MCF 10A (cell line): ENCODE measurements around the gene GSTT2. TPM values are rescaled to one million over a fixed set of nuclear protein-coding genes. Genes with fewer than 3 reads are reported as not detected.
A peak's percentile ranks its signal among the peaks of the same experiment; 100 is the strongest.
"Not testable (repeated sequence)": the region's sequence is repeated elsewhere in the genome, so short reads cannot be mapped to it uniquely, and the experiment has no call there.

Experiments
- BruUV-seq: library from RNA; stranded (reverse); fragments of 400-500 nt; replicated peaks from 2 replicates; lab custom pipeline; 2021; lab: Mats Ljungman, UMichigan
- CTCF ChIA-PET: fragments of 300-600 bp; sonication (Branson Sonifier 250); formaldehyde crosslinking; extraction: SDS; loops from one replicate; lab custom pipeline; 2021; ENCODE audit warnings: antibody characterized with exemption, inconsistent platforms; lab: Yijun Ruan, JAX
- POLR2A ChIA-PET: fragments of 300-600, 350-650 bp; sonication (Branson Sonifier 250); formaldehyde crosslinking; extraction: SDS; loops from one replicate; lab custom pipeline; 2020; ENCODE audit warnings: antibody characterized with exemption, inconsistent platforms; lab: Yijun Ruan, JAX
- DNase-seq: peaks from one replicate; pipeline ENCODE4 v3.0.0-alpha.2; 2018; ENCODE audit not compliant: unreplicated experiment
- H3K27ac Mint-ChIP-seq: one replicate; pipeline ENCODE4 v1.8.0; 2022; ENCODE audit warnings: mild to moderate bottlenecking, low read depth, mixed read lengths; ENCODE audit not compliant: unreplicated experiment
- H3K27me3 Mint-ChIP-seq: one replicate; pipeline ENCODE4 v1.8.0; 2022; ENCODE audit warnings: mixed read lengths; ENCODE audit not compliant: insufficient read depth, unreplicated experiment
- H3K36me3 Mint-ChIP-seq: one replicate; pipeline ENCODE4 v1.8.0; 2022; ENCODE audit warnings: mild to moderate bottlenecking, moderate library complexity, mixed read lengths; ENCODE audit not compliant: insufficient read depth, unreplicated experiment
- H3K4me1 Mint-ChIP-seq: one replicate; pipeline ENCODE4 v1.8.0; 2022; ENCODE audit warnings: mixed read lengths; ENCODE audit not compliant: insufficient read depth, unreplicated experiment
- H3K4me3 Mint-ChIP-seq: one replicate; pipeline ENCODE4 v1.8.0; 2022; ENCODE audit warnings: mild to moderate bottlenecking, moderate library complexity, mixed read lengths; ENCODE audit not compliant: unreplicated experiment
- H3K9me3 Mint-ChIP-seq: one replicate; pipeline ENCODE4 v1.8.0; 2022; ENCODE audit warnings: mixed read lengths; ENCODE audit not compliant: unreplicated experiment
- intact Hi-C: fragments of 100-400 bp; cut with micrococcal nuclease; formaldehyde crosslinking; loops from 2 replicates; pipeline ENCODE4 v1.14.1; 2022
- total RNA-seq: library from RNA; stranded (reverse); gene quantifications from 2 replicates; pipeline ENCODE4 v1.2.3, GENCODE V29; 2022
- TF ChIP-seq, protein P1 (sequence below): fragments of 200-600 bp; IDR thresholded peaks from one replicate; pipeline ENCODE4 v1.8.0; 2022; ENCODE audit warnings: antibody characterized with exemption, mild to moderate bottlenecking; ENCODE audit not compliant: unreplicated experiment

GSTT2 gene
- total RNA-seq, 1 experiment from 2014 or later, result not detected

DNA sequence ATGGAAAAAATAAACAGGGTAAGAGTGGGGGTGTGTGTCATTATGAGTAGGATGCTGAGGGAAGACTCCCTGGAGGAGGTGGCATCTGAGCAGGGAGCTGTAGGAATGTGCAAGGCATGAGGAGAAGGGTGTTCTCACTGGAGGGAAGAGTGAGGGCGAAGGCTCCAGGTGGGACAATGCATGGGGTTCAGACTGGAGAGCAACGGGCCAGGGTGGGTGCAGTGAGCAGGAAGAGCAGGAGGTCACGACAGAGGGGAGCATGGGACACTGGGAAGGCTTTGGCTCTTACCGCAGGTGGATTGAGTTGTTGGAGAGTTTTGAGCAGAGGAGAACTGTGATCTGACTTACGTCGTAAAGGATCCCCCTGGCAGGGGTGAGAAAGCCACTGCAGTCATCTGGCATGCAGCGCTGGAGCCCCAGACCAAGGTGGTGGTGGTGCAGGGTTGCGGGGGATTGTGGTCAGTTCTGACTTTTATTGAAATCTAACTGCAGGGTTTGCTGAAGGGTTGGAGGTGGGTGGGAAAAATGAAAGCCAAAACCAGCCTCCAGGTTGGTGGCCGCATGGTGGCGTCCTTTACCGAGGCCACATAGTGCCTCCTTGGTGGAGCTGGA is 27.0 kb upstream of the GSTT2 start:
- CTCF ChIA-PET, result interaction anchor here (0.7 kb wide), 1 partner anchor 993 kb away, joined by 3 read pairs; no protein-coding TSS in a partner anchor
- DNase-seq, intact Hi-C loops, BruUV-seq, H3K27ac Mint-ChIP-seq, H3K27me3 Mint-ChIP-seq, POLR2A ChIA-PET, H3K36me3 Mint-ChIP-seq, H3K4me3 Mint-ChIP-seq, H3K9me3 Mint-ChIP-seq, H3K4me1 Mint-ChIP-seq: not testable (repeated sequence)

DNA sequence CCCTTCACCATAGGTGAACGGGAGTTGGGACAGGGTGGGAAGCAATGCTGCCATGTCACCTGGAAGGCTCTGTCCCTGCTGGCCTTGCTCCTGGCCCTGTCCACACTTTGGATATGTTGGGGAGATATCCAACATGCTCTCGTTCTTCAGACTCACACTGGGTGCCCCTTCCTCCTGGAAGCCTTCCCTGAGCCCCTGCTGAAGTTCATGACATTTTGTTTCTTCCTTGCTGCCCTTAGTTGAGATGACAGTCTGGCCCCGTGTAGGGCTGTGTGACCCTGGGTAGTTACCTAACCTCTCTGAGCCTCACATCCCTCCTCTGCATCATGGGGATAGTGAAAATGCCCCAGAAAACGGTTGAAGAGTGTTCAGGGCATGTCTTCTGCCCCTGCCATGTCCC is 26.4 kb upstream of the GSTT2 start:
- H3K27ac Mint-ChIP-seq, H3K4me1 Mint-ChIP-seq, H3K36me3 Mint-ChIP-seq, H3K4me3 Mint-ChIP-seq, POLR2A ChIA-PET, BruUV-seq, intact Hi-C loops, H3K9me3 Mint-ChIP-seq, DNase-seq, H3K27me3 Mint-ChIP-seq: not testable (repeated sequence)
- CTCF ChIA-PET, result interaction anchor here (0.7 kb wide), 1 partner anchor 993 kb away, joined by 3 read pairs; no protein-coding TSS in a partner anchor

DNA sequence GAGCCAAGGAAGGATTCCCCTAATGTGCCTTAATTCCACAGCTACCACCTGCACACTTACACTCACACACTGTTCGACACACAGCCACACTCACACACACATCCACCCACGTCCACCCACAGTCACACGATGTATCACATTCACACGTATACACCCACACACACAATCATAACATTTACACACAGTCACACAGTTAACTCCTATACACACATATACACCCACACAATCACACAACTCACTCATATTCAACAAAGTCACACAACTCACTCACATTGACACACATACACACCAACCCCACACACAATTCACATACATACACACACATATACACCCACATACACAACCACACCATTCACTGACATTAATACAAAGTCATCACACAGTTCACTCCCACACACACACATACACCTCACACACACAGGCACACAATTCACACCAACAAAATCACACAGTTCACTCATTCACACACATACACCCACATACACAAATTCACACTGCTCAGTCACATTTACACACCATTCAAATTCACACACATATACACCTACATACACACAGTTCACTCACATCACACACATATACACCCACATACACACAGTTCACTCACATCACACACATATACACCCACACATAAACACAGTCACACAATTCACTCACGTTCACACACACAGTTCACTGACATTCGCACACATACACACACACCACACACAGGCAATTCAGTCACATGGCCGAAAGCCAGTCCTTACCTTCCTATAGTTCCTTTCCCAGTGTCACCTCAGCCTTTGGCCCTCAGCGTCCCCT is 25.5 kb upstream of the GSTT2 start:
- H3K36me3 Mint-ChIP-seq, DNase-seq, intact Hi-C loops, H3K4me3 Mint-ChIP-seq, POLR2A ChIA-PET, BruUV-seq, H3K27ac Mint-ChIP-seq, H3K27me3 Mint-ChIP-seq, H3K9me3 Mint-ChIP-seq, H3K4me1 Mint-ChIP-seq: not testable (repeated sequence)
- CTCF ChIA-PET, result interaction anchor here (0.7 kb wide), 1 partner anchor 91 kb away, joined by 3 read pairs; no protein-coding TSS in a partner anchor

DNA sequence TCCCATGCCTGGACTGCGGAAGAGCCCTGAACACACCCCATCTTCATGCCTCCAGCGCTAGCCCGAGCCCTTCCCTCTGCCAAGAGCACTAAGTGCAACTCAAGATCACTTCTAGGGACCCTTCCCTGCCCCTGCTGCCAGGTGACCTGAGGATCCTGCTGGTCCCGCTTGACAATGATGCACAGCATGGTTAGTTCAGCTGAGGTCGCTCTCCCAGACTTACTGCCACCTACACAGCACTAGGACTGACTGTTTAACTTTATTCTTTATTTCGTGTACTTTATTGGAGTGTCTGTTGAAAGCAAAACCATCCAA is 25.0 kb upstream of the GSTT2 start:
- H3K27me3 Mint-ChIP-seq, H3K27ac Mint-ChIP-seq, H3K36me3 Mint-ChIP-seq, BruUV-seq, DNase-seq, H3K4me3 Mint-ChIP-seq, H3K4me1 Mint-ChIP-seq, POLR2A ChIA-PET, H3K9me3 Mint-ChIP-seq: not testable (repeated sequence)
- intact Hi-C loops, result loop anchor here (5.0 kb wide), 2 partner anchors 63 to 93 kb away; partner anchors contain the start of gene MIF
- CTCF ChIA-PET, result interaction anchor here (0.7 to 1.0 kb wide), 2 partner anchors 91 to 995 kb away, joined by 3 to 6 read pairs; no protein-coding TSS in a partner anchor

DNA sequence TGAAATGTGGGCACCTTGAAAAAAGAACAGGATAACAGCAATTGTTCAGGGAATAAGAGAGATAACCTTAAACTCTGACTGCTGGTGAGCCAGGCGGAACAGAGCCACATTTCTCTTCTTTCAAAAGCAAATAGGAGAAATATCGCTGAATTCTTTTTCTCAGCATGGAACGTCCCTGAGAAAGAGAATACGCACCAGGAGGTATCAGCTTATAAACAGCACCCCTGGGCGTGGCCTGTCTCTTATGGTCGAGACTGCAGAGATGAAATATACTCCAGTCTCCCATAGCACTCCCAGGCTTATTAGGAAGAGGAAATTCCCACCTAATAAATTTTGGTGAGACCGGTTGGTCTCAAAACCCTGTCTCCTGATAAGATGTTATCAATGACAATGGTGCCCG is 24.0 kb upstream of the GSTT2 start:
- intact Hi-C loops, result loop anchor here (5.0 kb wide), 2 partner anchors 64 to 94 kb away; partner anchors contain the start of gene MIF
- not testable (repeated sequence) for H3K36me3 Mint-ChIP-seq, H3K27me3 Mint-ChIP-seq, H3K4me1 Mint-ChIP-seq, H3K9me3 Mint-ChIP-seq, H3K27ac Mint-ChIP-seq, DNase-seq, H3K4me3 Mint-ChIP-seq, BruUV-seq
- ChIA-PET CTCF (interaction anchor here (0.6 to 1.2 kb wide), 6 partner anchors 37 to 996 kb away, joined by 3 to 6 read pairs (median 4); no protein-coding TSS in a partner anchor), POLR2A (interaction anchor here (0.6 kb wide), 1 partner anchor 40 kb away, joined by 3 read pairs; no protein-coding TSS in a partner anchor)

DNA sequence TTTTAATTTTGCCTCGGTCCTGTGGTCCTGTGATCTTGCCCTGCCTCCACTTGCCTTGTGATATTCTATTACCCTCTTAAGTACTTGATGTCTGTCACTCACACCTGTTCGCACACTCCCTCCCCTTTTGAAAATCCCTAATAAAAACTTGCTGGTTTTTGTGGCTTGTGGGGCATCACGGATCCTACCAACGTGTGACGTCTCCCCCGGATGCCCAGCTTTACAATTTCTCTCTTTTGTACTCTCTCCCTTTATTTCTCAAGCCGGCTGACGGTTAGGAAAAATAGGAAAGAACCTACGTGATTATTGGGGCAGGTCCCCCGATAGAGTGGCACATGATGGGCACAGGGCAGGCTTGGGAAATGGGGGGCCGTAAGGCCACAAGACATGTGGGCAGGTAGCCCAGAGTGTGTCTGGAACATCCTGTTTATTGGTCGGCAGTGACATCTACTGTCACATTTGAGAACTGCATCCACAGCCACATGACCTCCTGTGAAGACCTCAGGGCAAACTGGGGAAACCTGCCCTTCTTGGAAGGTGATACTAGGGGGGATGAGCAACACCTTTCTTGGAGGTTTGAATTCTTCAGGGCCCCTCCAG is 23.5 kb upstream of the GSTT2 start:
- H3K27me3 Mint-ChIP-seq, POLR2A ChIA-PET, H3K9me3 Mint-ChIP-seq, H3K4me1 Mint-ChIP-seq, BruUV-seq, H3K27ac Mint-ChIP-seq, H3K4me3 Mint-ChIP-seq, H3K36me3 Mint-ChIP-seq: not testable (repeated sequence)
- intact Hi-C loops, result loop anchor here (5.0 kb wide), 2 partner anchors 64 to 94 kb away; partner anchors contain the start of gene MIF
- CTCF ChIA-PET, result interaction anchor here (0.6 to 1.2 kb wide), 6 partner anchors 38 to 379 kb away, joined by 3 to 6 read pairs (median 4); no protein-coding TSS in a partner anchor
- peak; percentile 81 for DNase-seq
- TF ChIP-seq, protein P1, sequence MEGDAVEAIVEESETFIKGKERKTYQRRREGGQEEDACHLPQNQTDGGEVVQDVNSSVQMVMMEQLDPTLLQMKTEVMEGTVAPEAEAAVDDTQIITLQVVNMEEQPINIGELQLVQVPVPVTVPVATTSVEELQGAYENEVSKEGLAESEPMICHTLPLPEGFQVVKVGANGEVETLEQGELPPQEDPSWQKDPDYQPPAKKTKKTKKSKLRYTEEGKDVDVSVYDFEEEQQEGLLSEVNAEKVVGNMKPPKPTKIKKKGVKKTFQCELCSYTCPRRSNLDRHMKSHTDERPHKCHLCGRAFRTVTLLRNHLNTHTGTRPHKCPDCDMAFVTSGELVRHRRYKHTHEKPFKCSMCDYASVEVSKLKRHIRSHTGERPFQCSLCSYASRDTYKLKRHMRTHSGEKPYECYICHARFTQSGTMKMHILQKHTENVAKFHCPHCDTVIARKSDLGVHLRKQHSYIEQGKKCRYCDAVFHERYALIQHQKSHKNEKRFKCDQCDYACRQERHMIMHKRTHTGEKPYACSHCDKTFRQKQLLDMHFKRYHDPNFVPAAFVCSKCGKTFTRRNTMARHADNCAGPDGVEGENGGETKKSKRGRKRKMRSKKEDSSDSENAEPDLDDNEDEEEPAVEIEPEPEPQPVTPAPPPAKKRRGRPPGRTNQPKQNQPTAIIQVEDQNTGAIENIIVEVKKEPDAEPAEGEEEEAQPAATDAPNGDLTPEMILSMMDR, result peak; percentile 95

DNA sequence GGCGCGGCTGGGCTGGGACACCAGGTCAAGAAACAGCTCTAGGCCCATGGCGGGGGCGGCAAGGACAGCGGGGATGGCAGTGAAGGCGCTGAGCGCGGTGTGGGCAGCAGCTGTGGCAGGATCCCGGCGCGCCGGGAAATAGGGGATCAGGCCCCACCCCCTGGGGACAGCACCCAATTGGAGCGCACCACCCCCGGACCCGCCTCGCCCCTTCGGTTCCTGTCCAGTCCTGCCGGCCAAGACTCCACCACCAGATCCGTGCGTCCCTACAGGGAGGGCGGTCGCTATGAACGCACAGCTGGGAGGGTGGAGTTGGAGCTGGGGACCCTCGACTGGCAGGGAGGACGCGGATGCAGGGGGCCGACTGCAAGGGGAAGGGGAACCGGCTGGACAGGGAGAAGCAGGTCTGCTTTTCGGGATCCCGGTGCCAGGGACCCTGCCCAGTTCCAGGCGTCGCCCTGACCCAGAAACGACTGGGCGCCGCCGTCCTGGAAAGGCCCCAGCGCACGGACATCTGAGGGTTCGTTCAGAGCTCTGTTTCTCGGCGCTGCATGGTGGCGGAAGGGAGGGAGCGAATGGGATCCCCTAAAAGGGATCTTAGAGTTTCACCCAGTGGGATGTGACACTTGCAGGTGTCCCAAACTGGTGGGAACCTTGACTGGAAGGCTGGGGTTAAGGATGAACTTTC is 18.7 kb upstream of the GSTT2 start, which contains the start of gene GSTT2B:
TSS of gene GSTT2B (minus strand) at position 112 of the 688 bp plus-strand sequence. CDS start at position 48, 64 bp downstream.
- H3K27me3 Mint-ChIP-seq, H3K9me3 Mint-ChIP-seq, H3K36me3 Mint-ChIP-seq, POLR2A ChIA-PET, intact Hi-C loops, DNase-seq, H3K27ac Mint-ChIP-seq, BruUV-seq, CTCF ChIA-PET, H3K4me1 Mint-ChIP-seq: not testable (repeated sequence)
- H3K4me3 Mint-ChIP-seq, result peak within 1 kb of the TSS; percentile 54
